Spleen (tissue), 7 donors: Measurements from ENCODE around the gene PSIP1.
"Not testable (repeated sequence)": the region's sequence is repeated elsewhere in the genome, so short reads cannot be mapped to it uniquely, and the experiment has no call there.

Experiments
- CTCF ChIP-seq, 11 experiments: fragments of 200-600 bp in 7 of 11; fragments of 450-650 bp in 4 of 11; sonication (generic) in 4 of 11; IDR thresholded peaks in 8 of 11; conservative IDR thresholded peaks in 3 of 11; 1 replicate in 7 of 11; 2 replicates in 4 of 11; pipeline versions ENCODE4 v1.4.0 to v1.8.0; 2016 to 2021; ENCODE audit warnings: antibody characterized with exemption in 11 of 11, inconsistent platforms in 4 of 11, mild to moderate bottlenecking in 1 of 11
- POLR2A ChIP-seq, 3 donors: fragments of 450-650 bp; IDR thresholded peaks; one replicate each; pipeline ENCODE4 v1.5.1; 2017; ENCODE audit warnings: antibody characterized with exemption in 3 of 3, mild to moderate bottlenecking in 1 of 3
- POLR2AphosphoS5 ChIP-seq, 3 donors: sonication (generic); formaldehyde crosslinking; IDR thresholded peaks; one replicate each; pipeline ENCODE4 v1.5.1; 2017; ENCODE audit warnings: antibody characterized with exemption in 3 of 3
- donor health status: DM: no; HTN: no; CAD: no; lungs with moderate emphysema.
- donor health status: DM: no; HTN: no; CAD: no.
- donor health status: DM: no; HTN: no; CAD: no.

- TF ChIP-seq CTCF (IDR thresholded peaks at IDR 0.05 in 8 of 11, conservative IDR thresholded peaks at IDR 0.05 in 3 of 11); POLR2A (IDR thresholded peaks at IDR 0.05); POLR2AphosphoS5 (IDR thresholded peaks at IDR 0.05): not testable (repeated sequence)
Measured at GRCh38 chr9:15441841-15442240, 68.9 kb downstream of the PSIP1 start.
